ENCODE data around the gene ALDH16A1.

Gene ALDH16A1

DNA sequence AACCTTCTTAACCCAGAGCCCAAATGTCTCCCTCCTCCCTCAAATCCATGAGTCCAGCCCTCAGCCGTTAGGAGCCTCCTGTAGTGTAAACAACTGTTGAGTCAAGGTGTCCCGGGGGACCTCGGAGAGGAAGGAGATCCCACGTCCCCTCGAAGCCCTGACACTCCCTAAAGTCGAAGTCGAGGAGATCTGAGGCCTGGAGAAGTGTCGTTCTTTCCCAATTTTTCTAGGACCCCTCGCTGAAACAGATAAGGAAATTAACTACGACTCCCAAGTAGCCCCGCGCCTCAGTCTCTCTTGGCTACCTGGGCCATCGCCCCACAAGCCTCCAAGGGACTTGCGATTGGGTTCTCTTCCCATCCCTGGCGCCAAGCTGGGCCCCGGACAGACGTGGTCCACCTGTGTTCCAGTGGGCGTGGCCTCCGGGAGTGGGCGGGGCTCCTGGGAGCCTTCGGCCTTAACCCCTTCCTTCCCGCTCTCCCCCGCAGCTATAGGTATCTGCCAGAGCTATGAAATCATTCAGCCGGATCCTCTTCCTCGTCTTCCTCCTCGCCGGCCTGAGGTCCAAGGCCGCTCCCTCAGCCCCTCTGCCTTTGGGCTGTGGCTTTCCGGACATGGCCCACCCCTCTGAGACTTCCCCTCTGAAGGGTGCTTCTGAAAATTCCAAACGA is 27.0 kb upstream of the ALDH16A1 start:
- H3K36me3 ChIP-seq (ENCODE audit: control insufficient read depth, insufficient read depth, low read length, severe bottlenecking) = no peaks in the 10 kb centered on the region
- H3K9me3 ChIP-seq (ENCODE audit: control insufficient read depth, low read length) = no peaks in the 10 kb centered on the region
- H3K4me1 ChIP-seq (ENCODE audit: control insufficient read depth, insufficient read depth, low read length) = peaks cover 9% of the 10 kb centered on the region
- no peak overlapping the region for H3K9ac ChIP-seq (ENCODE audit: low read length)
- peaks cover 85% of the 10 kb centered on the region for H3K27me3 ChIP-seq (replicated peaks; ENCODE audit: control insufficient read depth, insufficient read depth, low read length)
- no peak overlapping the region for H3K4me3 ChIP-seq (ENCODE audit: low read length)
- DNase-seq (ENCODE audit: low read depth) = no peak

DNA sequence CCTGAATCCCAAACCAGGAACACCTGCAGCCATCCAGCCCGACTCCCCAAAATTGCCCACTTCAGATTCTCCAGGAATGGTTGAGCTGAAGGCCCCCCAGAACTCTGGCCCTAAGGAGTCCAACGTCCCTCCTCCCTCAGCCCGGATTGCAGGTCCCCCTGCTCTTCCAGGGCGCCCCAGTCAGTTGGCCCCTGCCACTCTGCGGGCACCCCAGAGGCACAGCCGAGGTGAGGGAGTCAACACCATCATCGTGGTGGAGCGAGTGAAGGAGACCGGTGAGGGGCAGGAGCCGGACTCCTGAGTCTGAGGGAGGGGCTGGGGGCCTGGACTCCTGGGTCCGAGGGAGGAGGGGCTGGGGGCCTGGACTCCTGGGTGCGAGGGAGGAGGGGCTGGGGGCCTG is 25.7 kb upstream of the ALDH16A1 start:
- Histone ChIP-seq H3K27me3 (replicated peaks; ENCODE audit: control insufficient read depth, insufficient read depth, low read length) (peaks cover 80% of the 10 kb centered on the region), H3K9me3 (ENCODE audit: control insufficient read depth, low read length) (no peaks in the 10 kb centered on the region), H3K4me3 (ENCODE audit: low read length) (no peak overlapping the region), H3K9ac (ENCODE audit: low read length) (no peak overlapping the region), H3K36me3 (ENCODE audit: control insufficient read depth, insufficient read depth, low read length, severe bottlenecking) (no peaks in the 10 kb centered on the region), H3K4me1 (ENCODE audit: control insufficient read depth, insufficient read depth, low read length) (peaks cover 9% of the 10 kb centered on the region)
- DNase-seq (ENCODE audit: low read depth) = no peak

DNA sequence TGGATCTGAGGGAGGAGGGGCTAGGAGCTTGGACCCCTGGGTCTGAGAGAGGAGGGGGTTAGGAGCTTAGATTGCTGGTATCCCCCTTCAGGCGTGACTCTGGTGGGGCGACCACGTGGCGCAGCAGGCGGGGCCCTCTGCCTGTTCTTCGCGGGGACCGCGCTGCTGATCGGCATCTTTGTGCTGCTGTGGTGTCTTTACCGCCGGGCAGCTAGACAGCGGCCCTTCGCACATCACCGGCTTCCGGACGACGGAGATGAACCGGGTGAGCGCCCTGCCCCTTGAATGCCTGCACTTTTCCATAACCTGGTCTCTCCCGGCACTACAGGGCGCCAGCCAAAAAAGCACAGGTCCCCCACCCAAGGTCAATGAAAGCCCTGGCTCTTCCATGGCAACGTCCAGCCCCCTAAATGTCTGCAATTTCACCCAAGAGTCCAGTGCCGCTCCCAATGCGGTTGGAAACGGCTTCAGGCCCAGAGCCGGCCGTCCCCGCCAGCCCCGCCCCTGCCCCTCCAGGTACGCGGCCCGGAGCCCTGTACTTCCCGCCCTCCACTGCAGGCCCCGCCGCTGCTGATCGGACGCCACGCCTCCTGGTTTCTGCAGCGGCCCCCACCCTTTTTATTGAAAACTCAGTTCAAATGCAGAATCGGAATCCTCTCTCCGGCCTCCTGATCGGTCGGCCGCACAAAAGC is 25.0 kb upstream of the ALDH16A1 start:
- Histone ChIP-seq H3K27me3 (replicated peaks; ENCODE audit: control insufficient read depth, insufficient read depth, low read length) (peaks cover 74% of the 10 kb centered on the region), H3K36me3 (ENCODE audit: control insufficient read depth, insufficient read depth, low read length, severe bottlenecking) (no peaks in the 10 kb centered on the region), H3K4me3 (ENCODE audit: low read length) (no peak overlapping the region), H3K9me3 (ENCODE audit: control insufficient read depth, low read length) (no peaks in the 10 kb centered on the region), H3K4me1 (ENCODE audit: control insufficient read depth, insufficient read depth, low read length) (peaks cover 3% of the 10 kb centered on the region), H3K9ac (ENCODE audit: low read length) (no peak overlapping the region)
- no peak for DNase-seq (ENCODE audit: low read depth)

DNA sequence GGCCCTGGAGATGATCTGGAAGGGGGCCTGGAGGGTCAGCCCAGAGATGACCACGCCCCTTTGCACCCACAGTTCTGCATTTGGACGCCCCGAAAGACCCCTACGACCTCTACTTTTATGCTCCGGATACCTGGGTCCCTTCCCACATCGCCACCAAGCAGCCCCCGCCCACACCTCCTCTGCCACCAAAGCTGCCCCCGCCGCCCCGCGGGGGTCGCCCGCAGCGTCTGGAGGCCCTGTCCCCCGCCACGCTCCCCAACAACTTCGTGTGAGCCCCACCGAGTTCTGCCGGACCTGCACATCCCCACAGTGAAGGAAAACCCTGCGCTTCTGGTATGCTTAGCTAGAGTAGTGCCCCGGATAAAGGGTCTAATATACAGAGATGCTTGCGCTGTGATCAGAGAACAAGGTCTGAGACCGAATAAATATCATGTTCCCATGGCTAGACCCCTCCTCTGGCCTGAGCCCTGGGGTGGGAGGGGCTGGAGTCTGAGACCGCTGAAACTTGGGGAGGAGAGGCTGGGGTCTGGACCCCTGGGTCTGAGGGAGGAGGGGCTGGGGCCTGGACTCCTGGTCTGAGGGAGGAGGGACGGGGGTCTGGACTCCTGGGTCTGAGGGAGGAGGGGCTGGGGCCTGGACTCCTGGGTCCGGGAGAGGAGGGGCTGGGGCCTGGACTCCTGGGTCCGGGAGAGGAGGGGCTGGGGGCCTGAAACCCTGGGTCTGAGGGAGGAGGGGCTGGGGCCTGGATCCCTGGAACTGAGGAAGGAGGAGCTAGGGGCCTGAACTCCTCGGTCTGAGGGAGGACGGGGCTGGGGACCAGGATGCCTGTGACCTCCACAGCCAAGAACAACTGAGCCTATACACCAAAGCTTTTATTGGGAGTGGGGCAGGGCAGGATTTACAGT is 24.2 kb upstream of the ALDH16A1 start:
- peaks cover 69% of the 10 kb centered on the region for H3K27me3 ChIP-seq (replicated peaks; ENCODE audit: control insufficient read depth, insufficient read depth, low read length)
- no peak overlapping the region for H3K4me3 ChIP-seq (ENCODE audit: low read length)

DNA sequence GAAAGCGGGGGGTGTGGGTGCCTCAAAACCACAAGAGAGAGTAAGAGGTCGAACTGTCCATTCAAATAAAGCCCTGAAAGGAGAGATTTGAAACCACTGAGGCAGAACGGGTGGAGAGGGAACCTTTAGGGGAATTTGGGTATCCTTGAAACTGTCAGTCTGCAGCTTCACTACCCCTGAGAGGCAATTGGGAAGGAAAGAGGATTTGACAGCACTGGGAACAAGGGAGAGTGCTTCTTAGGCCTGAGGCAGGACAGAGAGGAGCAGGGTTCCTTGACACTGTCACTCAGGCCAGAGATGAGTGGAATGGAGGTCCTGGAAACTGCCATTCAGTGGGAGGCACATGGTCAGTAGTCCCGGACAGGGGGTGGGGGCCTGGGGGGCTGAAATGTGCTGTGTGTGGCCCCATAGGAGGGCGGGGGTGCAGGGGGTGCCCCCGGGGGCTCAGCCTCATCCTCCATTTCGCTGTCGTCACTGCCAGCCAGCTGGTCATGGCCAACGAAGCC is 22.8 kb upstream of the ALDH16A1 start:
- H3K9ac ChIP-seq (ENCODE audit: low read length) = no peak overlapping the region
- H3K9me3 ChIP-seq (ENCODE audit: control insufficient read depth, low read length) = no peaks in the 10 kb centered on the region
- H3K4me3 ChIP-seq (ENCODE audit: low read length) = no peak overlapping the region
- H3K36me3 ChIP-seq (ENCODE audit: control insufficient read depth, insufficient read depth, low read length, severe bottlenecking) = no peaks in the 10 kb centered on the region
- no peak for DNase-seq (ENCODE audit: low read depth)
- H3K27me3 ChIP-seq (replicated peaks; ENCODE audit: control insufficient read depth, insufficient read depth, low read length) = peaks cover 60% of the 10 kb centered on the region
- peaks cover 3% of the 10 kb centered on the region for H3K4me1 ChIP-seq (ENCODE audit: control insufficient read depth, insufficient read depth, low read length)

More for the DNA sequence above, 24.2 kb upstream of the ALDH16A1 start:
- Histone ChIP-seq H3K9ac (ENCODE audit: low read length) (no peak overlapping the region), H3K36me3 (ENCODE audit: control insufficient read depth, insufficient read depth, low read length, severe bottlenecking) (no peaks in the 10 kb centered on the region), H3K9me3 (ENCODE audit: control insufficient read depth, low read length) (no peaks in the 10 kb centered on the region), H3K4me1 (ENCODE audit: control insufficient read depth, insufficient read depth, low read length) (peaks cover 3% of the 10 kb centered on the region)
- DNase-seq (ENCODE audit: low read depth) = no peak

DNA sequence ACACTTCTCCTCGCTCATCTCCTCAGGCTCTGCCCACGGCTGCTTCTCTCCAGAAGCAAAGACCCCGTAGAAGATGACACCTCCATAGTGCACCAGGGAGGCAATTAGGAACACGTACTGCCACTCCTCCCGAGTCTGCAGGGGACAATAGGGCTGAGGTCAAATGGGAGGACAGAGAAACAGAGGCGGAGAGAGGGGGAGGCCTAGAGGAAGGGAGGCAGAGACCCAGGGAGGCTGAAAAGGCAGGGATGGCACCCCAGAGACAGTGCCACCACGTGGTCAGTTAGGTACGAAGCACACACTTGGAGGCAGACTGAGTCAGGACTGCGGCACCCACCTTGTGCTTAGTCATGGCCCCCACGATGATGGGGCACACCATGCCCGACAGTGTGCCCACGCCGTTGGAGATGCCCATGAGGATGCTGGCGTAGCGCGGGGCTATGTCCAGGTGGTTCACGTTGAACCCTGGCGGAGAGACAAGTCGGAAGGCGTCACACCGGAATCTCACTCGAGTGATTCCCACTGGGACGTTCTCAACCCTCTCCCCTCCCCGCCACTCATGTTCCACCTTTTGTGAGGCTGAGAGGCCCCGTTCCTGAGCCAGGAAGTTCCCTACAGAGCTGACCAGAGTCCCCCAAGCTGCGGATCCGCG is 22.2 kb upstream of the ALDH16A1 start:
- Histone ChIP-seq H3K4me1 (ENCODE audit: control insufficient read depth, insufficient read depth, low read length) (peaks cover 3% of the 10 kb centered on the region), H3K9ac (ENCODE audit: low read length) (no peak overlapping the region), H3K4me3 (ENCODE audit: low read length) (no peak overlapping the region), H3K27me3 (replicated peaks; ENCODE audit: control insufficient read depth, insufficient read depth, low read length) (peaks cover 54% of the 10 kb centered on the region), H3K36me3 (ENCODE audit: control insufficient read depth, insufficient read depth, low read length, severe bottlenecking) (no peaks in the 10 kb centered on the region), H3K9me3 (ENCODE audit: control insufficient read depth, low read length) (no peaks in the 10 kb centered on the region)
- DNase-seq (ENCODE audit: low read depth) = no peak

GRCh38 chr19:49431330-49431749 is 21.7 kb upstream of the ALDH16A1 start:
- Histone ChIP-seq H3K9ac (ENCODE audit: low read length) (no peak overlapping the region), H3K36me3 (ENCODE audit: control insufficient read depth, insufficient read depth, low read length, severe bottlenecking) (no peaks in the 10 kb centered on the region), H3K9me3 (ENCODE audit: control insufficient read depth, low read length) (no peaks in the 10 kb centered on the region), H3K4me1 (ENCODE audit: control insufficient read depth, insufficient read depth, low read length) (no peaks in the 10 kb centered on the region), H3K4me3 (ENCODE audit: low read length) (no peak overlapping the region), H3K27me3 (replicated peaks; ENCODE audit: control insufficient read depth, insufficient read depth, low read length) (peaks cover 53% of the 10 kb centered on the region)
- no peak for DNase-seq (ENCODE audit: low read depth)

- H3K9me3 ChIP-seq (ENCODE audit: control insufficient read depth, low read length) = no peaks in the 10 kb centered on the region
- DNase-seq (ENCODE audit: low read depth) = no peak
- no peak overlapping the region for H3K4me3 ChIP-seq (ENCODE audit: low read length)
- peaks cover 49% of the 10 kb centered on the region for H3K27me3 ChIP-seq (replicated peaks; ENCODE audit: control insufficient read depth, insufficient read depth, low read length)
- H3K4me1 ChIP-seq (ENCODE audit: control insufficient read depth, insufficient read depth, low read length) = no peaks in the 10 kb centered on the region
- H3K9ac ChIP-seq (ENCODE audit: low read length) = no peak overlapping the region
- no peaks in the 10 kb centered on the region for H3K36me3 ChIP-seq (ENCODE audit: control insufficient read depth, insufficient read depth, low read length, severe bottlenecking)
Measured at GRCh38 chr19:49432141-49433073, 20.6 kb upstream of the ALDH16A1 start.

DNA sequence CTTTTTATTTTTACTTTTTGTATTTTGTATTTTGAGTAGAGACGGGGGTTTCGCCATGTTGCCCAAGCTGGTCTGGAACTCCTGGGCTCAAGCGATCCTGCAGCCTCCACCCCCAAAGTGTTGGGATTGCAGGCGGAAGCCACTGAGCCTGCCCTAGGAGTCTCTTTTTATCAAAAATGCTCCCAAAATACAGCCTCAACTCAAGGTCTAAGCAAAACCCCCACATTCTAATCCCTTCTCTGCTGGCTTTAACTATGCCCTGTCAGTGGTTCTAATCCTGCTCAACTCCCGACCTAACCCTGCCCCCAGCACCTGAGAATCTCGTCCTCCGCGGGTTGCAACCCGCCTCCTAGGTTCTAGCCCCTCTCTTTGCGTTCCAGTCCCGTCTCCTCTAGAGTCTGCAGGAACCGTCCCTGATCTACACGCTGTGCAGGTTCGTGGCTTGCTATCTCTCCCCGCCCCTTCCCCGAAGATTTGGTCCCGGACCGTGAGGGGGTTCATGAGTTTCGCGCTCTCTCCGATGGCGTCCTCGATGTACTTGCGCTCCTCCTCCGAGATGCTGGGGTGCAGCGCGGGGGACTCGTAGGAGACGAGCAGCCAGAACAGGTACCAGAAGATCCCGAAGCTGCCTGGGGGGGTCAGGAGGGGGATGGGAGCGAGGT is 19.7 kb upstream of the ALDH16A1 start:
- Histone ChIP-seq H3K4me3 (ENCODE audit: low read length) (no peak overlapping the region), H3K9me3 (ENCODE audit: control insufficient read depth, low read length) (no peaks in the 10 kb centered on the region), H3K4me1 (ENCODE audit: control insufficient read depth, insufficient read depth, low read length) (no peaks in the 10 kb centered on the region), H3K27me3 (replicated peaks; ENCODE audit: control insufficient read depth, insufficient read depth, low read length) (peaks cover 51% of the 10 kb centered on the region), H3K9ac (ENCODE audit: low read length) (no peak overlapping the region), H3K36me3 (ENCODE audit: control insufficient read depth, insufficient read depth, low read length, severe bottlenecking) (no peaks in the 10 kb centered on the region)
- DNase-seq (ENCODE audit: low read depth) = no peak

Measured in adipocyte (in vitro differentiated cells).